Stimulated activated naive B cell treated with anti-CD40 and anti-IgM and Interleukin-4, amounts not matched to agents 10 μg/mL and 1 μg/mL and 100 μg/mL, for 72 hours (primary cell): ENCODE data around the gene INSC.
A peak's percentile ranks its signal among the peaks of the same experiment; 100 is the strongest.

Experiments
- ATAC-seq, 2 donors: fragments of 150-1000 bp; cut with Tn5 transposase; replicated peaks; 2 replicates each; pipeline ENCODE4 v1.10.0; 2021; ENCODE audit warnings: moderate library complexity in 1 of 2
- DNase-seq: peaks from one replicate; pipeline ENCODE4 v3.0.0; 2021
- H3K27ac Mint-ChIP-seq: one replicate; pipeline ENCODE4 v1.8.0; 2022; ENCODE audit warnings: mild to moderate bottlenecking, mixed read lengths
- H3K27me3 Mint-ChIP-seq, 2 donors: one replicate each; pipeline ENCODE4 v1.8.0; 2022; ENCODE audit warnings: mixed read lengths in 2 of 2
- H3K36me3 Mint-ChIP-seq, 2 donors: one replicate each; pipeline ENCODE4 v1.8.0; 2022; ENCODE audit warnings: mixed read lengths in 2 of 2, mild to moderate bottlenecking in 1 of 2
- H3K4me1 Mint-ChIP-seq, 2 donors: one replicate each; pipeline ENCODE4 v1.8.0; 2022; ENCODE audit warnings: mixed read lengths in 2 of 2, mild to moderate bottlenecking in 1 of 2
- H3K4me3 Mint-ChIP-seq, 2 donors: one replicate each; pipeline ENCODE4 v1.8.0; 2022; ENCODE audit warnings: mild to moderate bottlenecking in 2 of 2, mixed read lengths in 2 of 2, moderate library complexity in 1 of 2
- H3K9me3 Mint-ChIP-seq, 2 donors: one replicate each; pipeline ENCODE4 v1.8.0; 2022; ENCODE audit warnings: mixed read lengths in 2 of 2, mild to moderate bottlenecking in 1 of 2

Gene INSC

GRCh38 chr11:15194671-15195415 lies 80.1 kb downstream of the INSC start:
- Mint-ChIP-seq H3K36me3 (no peaks in the 10 kb centered on the region), H3K9me3 (no peaks in the 10 kb centered on the region), H3K27me3 (peaks cover 0 to 6% of the 10 kb centered on the region in 2 donors), H3K4me3 (no peak overlapping the region), H3K4me1 (peaks cover 0 to 10% of the 10 kb centered on the region in 2 donors), H3K27ac (no peak overlapping the region)
- DNase-seq = no peak
- no peak for ATAC-seq

GRCh38 chr11:15195454-15196200 lies 80.9 kb downstream of the INSC start:
- DNase-seq (no peak), ATAC-seq (no peak)
- Mint-ChIP-seq H3K4me1 (peaks cover 0 to 10% of the 10 kb centered on the region in 2 donors), H3K36me3 (no peaks in the 10 kb centered on the region), H3K27ac (no peak overlapping the region), H3K27me3 (peaks cover 2 to 10% of the 10 kb centered on the region in 2 donors), H3K9me3 (no peaks in the 10 kb centered on the region), H3K4me3 (no peak overlapping the region)

- DNase-seq = no peak
- no peak for ATAC-seq
- no peak overlapping the region for H3K4me3 Mint-ChIP-seq
- no peak overlapping the region for H3K27ac Mint-ChIP-seq
- H3K27me3 Mint-ChIP-seq = peaks cover 12 to 18% of the 10 kb centered on the region in 2 donors
- no peaks in the 10 kb centered on the region for H3K9me3 Mint-ChIP-seq
- H3K36me3 Mint-ChIP-seq = no peaks in the 10 kb centered on the region
- peaks cover 0 to 10% of the 10 kb centered on the region in 2 donors for H3K4me1 Mint-ChIP-seq
Observed at GRCh38 chr11:15196704-15197103, 82.0 kb downstream of the INSC start.

GRCh38 chr11:15197696-15198095 lies 83.0 kb downstream of the INSC start:
- H3K4me1 Mint-ChIP-seq = peaks cover 0 to 10% of the 10 kb centered on the region in 2 donors
- H3K36me3 Mint-ChIP-seq = no peaks in the 10 kb centered on the region
- H3K27ac Mint-ChIP-seq = no peak overlapping the region
- no peaks in the 10 kb centered on the region for H3K9me3 Mint-ChIP-seq
- ATAC-seq = no peak
- DNase-seq = no peak
- H3K27me3 Mint-ChIP-seq = peaks cover 15 to 18% of the 10 kb centered on the region in 2 donors
- H3K4me3 Mint-ChIP-seq = no peak overlapping the region

GRCh38 chr11:15198284-15198683 lies 83.6 kb downstream of the INSC start:
- no peak overlapping the region for H3K27ac Mint-ChIP-seq
- no peaks in the 10 kb centered on the region for H3K9me3 Mint-ChIP-seq
- peaks cover 0 to 10% of the 10 kb centered on the region in 2 donors for H3K4me1 Mint-ChIP-seq
- peaks cover 15 to 21% of the 10 kb centered on the region in 2 donors for H3K27me3 Mint-ChIP-seq
- DNase-seq (no peak), ATAC-seq (no peak)
- no peak overlapping the region for H3K4me3 Mint-ChIP-seq
- H3K36me3 Mint-ChIP-seq = no peaks in the 10 kb centered on the region

- no peaks in the 10 kb centered on the region for H3K36me3 Mint-ChIP-seq
- H3K9me3 Mint-ChIP-seq = no peaks in the 10 kb centered on the region
- no peak for DNase-seq
- H3K27me3 Mint-ChIP-seq = peaks cover 15 to 23% of the 10 kb centered on the region in 2 donors
- ATAC-seq = no peak
- H3K4me3 Mint-ChIP-seq = no peak overlapping the region
- no peak overlapping the region for H3K27ac Mint-ChIP-seq
- peaks cover 0 to 10% of the 10 kb centered on the region in 2 donors for H3K4me1 Mint-ChIP-seq
Observed at GRCh38 chr11:15199693-15200092, 85.0 kb downstream of the INSC start.

- H3K27ac Mint-ChIP-seq = no peak overlapping the region
- H3K4me3 Mint-ChIP-seq = no peak overlapping the region
- H3K9me3 Mint-ChIP-seq = no peaks in the 10 kb centered on the region
- H3K36me3 Mint-ChIP-seq = no peaks in the 10 kb centered on the region
- no peak for ATAC-seq
- H3K4me1 Mint-ChIP-seq = peaks cover 0 to 10% of the 10 kb centered on the region in 2 donors
- no peak for DNase-seq
- peaks cover 20 to 28% of the 10 kb centered on the region in 2 donors for H3K27me3 Mint-ChIP-seq
Observed at GRCh38 chr11:15200696-15201095, 86.0 kb downstream of the INSC start.

- H3K27me3 Mint-ChIP-seq = peaks cover 28 to 33% of the 10 kb centered on the region in 2 donors
- H3K36me3 Mint-ChIP-seq = no peaks in the 10 kb centered on the region
- H3K4me3 Mint-ChIP-seq = no peak overlapping the region
- H3K27ac Mint-ChIP-seq = no peak overlapping the region
- no peaks in the 10 kb centered on the region for H3K9me3 Mint-ChIP-seq
- DNase-seq = no peak
- no peak for ATAC-seq
- H3K4me1 Mint-ChIP-seq = peaks cover 0 to 5% of the 10 kb centered on the region in 2 donors
Observed at GRCh38 chr11:15201586-15201985, 86.9 kb downstream of the INSC start.

GRCh38 chr11:15202626-15203025 lies 87.9 kb downstream of the INSC start:
- H3K9me3 Mint-ChIP-seq = no peaks in the 10 kb centered on the region
- no peak overlapping the region for H3K4me3 Mint-ChIP-seq
- DNase-seq (no peak), ATAC-seq (no peak)
- no peak overlapping the region for H3K27ac Mint-ChIP-seq
- no peaks in the 10 kb centered on the region for H3K36me3 Mint-ChIP-seq
- peaks cover 34 to 37% of the 10 kb centered on the region in 2 donors for H3K27me3 Mint-ChIP-seq
- no peaks in the 10 kb centered on the region for H3K4me1 Mint-ChIP-seq

- DNase-seq (no peak), ATAC-seq (no peak)
- H3K4me3 Mint-ChIP-seq = no peak overlapping the region
- H3K27me3 Mint-ChIP-seq = peaks cover 35 to 50% of the 10 kb centered on the region in 2 donors
- no peak overlapping the region for H3K27ac Mint-ChIP-seq
- H3K9me3 Mint-ChIP-seq = no peaks in the 10 kb centered on the region
- no peaks in the 10 kb centered on the region for H3K36me3 Mint-ChIP-seq
- no peaks in the 10 kb centered on the region for H3K4me1 Mint-ChIP-seq
Observed at GRCh38 chr11:15204711-15205110, 90.0 kb downstream of the INSC start.

GRCh38 chr11:15206791-15207190 lies 92.1 kb downstream of the INSC start:
- H3K27ac Mint-ChIP-seq = no peak overlapping the region
- H3K36me3 Mint-ChIP-seq = no peaks in the 10 kb centered on the region
- no peaks in the 10 kb centered on the region for H3K9me3 Mint-ChIP-seq
- H3K4me3 Mint-ChIP-seq = no peak overlapping the region
- H3K4me1 Mint-ChIP-seq = no peaks in the 10 kb centered on the region
- DNase-seq = no peak
- peaks cover 23 to 37% of the 10 kb centered on the region in 2 donors for H3K27me3 Mint-ChIP-seq
- no peak for ATAC-seq

- H3K27me3 Mint-ChIP-seq = peaks cover 18 to 36% of the 10 kb centered on the region in 2 donors
- DNase-seq (peak; percentile 58), ATAC-seq (peak; percentile 95 to 97)
- H3K4me1 Mint-ChIP-seq = no peaks in the 10 kb centered on the region
- no peaks in the 10 kb centered on the region for H3K9me3 Mint-ChIP-seq
- no peak overlapping the region for H3K27ac Mint-ChIP-seq
- no peak overlapping the region for H3K4me3 Mint-ChIP-seq
- no peaks in the 10 kb centered on the region for H3K36me3 Mint-ChIP-seq
Observed at GRCh38 chr11:15208378-15209222, 93.9 kb downstream of the INSC start.

GRCh38 chr11:15212876-15213275 lies 98.2 kb downstream of the INSC start:
- H3K27ac Mint-ChIP-seq = no peak overlapping the region
- ATAC-seq = no peak
- peaks cover 4 to 16% of the 10 kb centered on the region in 2 donors for H3K27me3 Mint-ChIP-seq
- no peaks in the 10 kb centered on the region for H3K4me1 Mint-ChIP-seq
- no peaks in the 10 kb centered on the region for H3K36me3 Mint-ChIP-seq
- DNase-seq = no peak
- H3K4me3 Mint-ChIP-seq = no peak overlapping the region
- no peaks in the 10 kb centered on the region for H3K9me3 Mint-ChIP-seq

- peaks cover 4 to 10% of the 10 kb centered on the region in 2 donors for H3K27me3 Mint-ChIP-seq
- H3K4me1 Mint-ChIP-seq = no peaks in the 10 kb centered on the region
- H3K4me3 Mint-ChIP-seq = no peak overlapping the region
- H3K9me3 Mint-ChIP-seq = no peaks in the 10 kb centered on the region
- H3K36me3 Mint-ChIP-seq = no peaks in the 10 kb centered on the region
- H3K27ac Mint-ChIP-seq = no peak overlapping the region
- ATAC-seq (no peak), DNase-seq (no peak)
Observed at GRCh38 chr11:15213471-15214231, 98.9 kb downstream of the INSC start.
